Subcutaneous abdominal adipose tissue (tissue), 5 donors: ENCODE data around the gene CDKAL1.
"Not testable (repeated sequence)": the region's sequence is repeated elsewhere in the genome, so short reads cannot be mapped to it uniquely, and the experiment has no call there.

Source experiments
- H3K27ac ChIP-seq: one replicate; pipeline ENCODE4 v1.7.0; 2013; ENCODE audit warnings: low read depth, mild to moderate bottlenecking, inconsistent platforms, low read length, moderate library complexity
- H3K27me3 ChIP-seq, 5 donors: one replicate each; pipeline ENCODE4 v1.7.0; 2013; ENCODE audit warnings: low read length in 5 of 5, inconsistent platforms in 1 of 5; ENCODE audit not compliant: control insufficient read depth in 5 of 5, insufficient read depth in 4 of 5
- H3K36me3 ChIP-seq, 5 donors: one replicate each; pipeline ENCODE4 v1.7.0; 2013; ENCODE audit warnings: low read length in 5 of 5; ENCODE audit not compliant: control insufficient read depth in 5 of 5, insufficient read depth in 5 of 5
- H3K4me1 ChIP-seq, 5 donors: one replicate each; pipeline ENCODE4 v1.7.0; 2013; ENCODE audit warnings: low read length in 5 of 5, mild to moderate bottlenecking in 3 of 5, moderate library complexity in 1 of 5; ENCODE audit not compliant: control insufficient read depth in 5 of 5, insufficient read depth in 5 of 5
- H3K4me3 ChIP-seq, 5 donors: one replicate each; pipeline ENCODE4 v1.7.0; 2013; ENCODE audit warnings: low read length in 5 of 5, low read depth in 1 of 5
- H3K9ac ChIP-seq, 5 donors: one replicate each; pipeline ENCODE4 v1.7.0; 2013; ENCODE audit warnings: low read length in 5 of 5, mild to moderate bottlenecking in 4 of 5, moderate library complexity in 3 of 5
- H3K9me3 ChIP-seq, 5 donors: one replicate each; pipeline ENCODE4 v1.7.0; 2013; ENCODE audit warnings: low read length in 5 of 5; ENCODE audit not compliant: control insufficient read depth in 5 of 5
- donor health status: healthy.
- donor health status: healthy.
- donor health status: healthy.
- donor health status: healthy.
- donor health status: healthy.

Gene CDKAL1

DNA sequence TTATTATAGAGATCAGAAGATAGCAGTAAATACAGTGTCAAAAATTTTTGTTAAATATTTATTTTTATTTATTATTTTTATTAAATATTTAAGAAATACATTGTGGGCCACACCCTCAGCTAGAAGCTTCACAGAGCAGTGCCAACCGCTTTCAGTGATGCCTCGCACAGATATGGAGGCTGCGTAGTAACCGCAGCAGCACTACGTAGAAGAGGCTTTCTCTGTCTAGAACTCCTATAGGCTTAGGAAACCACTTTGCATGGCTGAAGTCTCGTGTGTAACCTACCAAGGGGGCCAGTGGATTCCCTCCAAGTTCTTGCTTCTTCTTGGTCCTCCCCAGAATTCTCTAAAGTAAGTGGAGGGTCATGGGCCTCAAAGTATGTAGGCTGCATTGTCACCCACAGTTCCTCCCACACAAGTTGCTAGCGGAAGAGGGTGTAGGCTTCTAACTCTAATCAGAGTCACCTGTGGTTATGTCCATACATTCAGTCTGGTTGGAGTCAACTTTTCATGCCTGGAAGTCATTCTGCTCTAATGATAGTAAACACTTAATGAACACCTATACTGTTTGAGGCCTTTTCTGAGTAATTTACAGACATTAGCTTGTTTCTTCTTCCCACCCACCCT, 285.6 kb downstream of the CDKAL1 start:
- no peaks in the 10 kb centered on the region for H3K27me3 ChIP-seq
- H3K4me3 ChIP-seq: no peak overlapping the region
- peaks cover 0 to 3% (median 0%) of the 10 kb centered on the region in 5 donors for H3K36me3 ChIP-seq
- H3K27ac ChIP-seq: no peak overlapping the region
- peaks cover 0 to 5% (median 0%) of the 10 kb centered on the region in 5 donors for H3K4me1 ChIP-seq
- peaks cover 0 to 4% (median 0%) of the 10 kb centered on the region in 5 donors for H3K9me3 ChIP-seq
- H3K9ac ChIP-seq: no peak overlapping the region

DNA sequence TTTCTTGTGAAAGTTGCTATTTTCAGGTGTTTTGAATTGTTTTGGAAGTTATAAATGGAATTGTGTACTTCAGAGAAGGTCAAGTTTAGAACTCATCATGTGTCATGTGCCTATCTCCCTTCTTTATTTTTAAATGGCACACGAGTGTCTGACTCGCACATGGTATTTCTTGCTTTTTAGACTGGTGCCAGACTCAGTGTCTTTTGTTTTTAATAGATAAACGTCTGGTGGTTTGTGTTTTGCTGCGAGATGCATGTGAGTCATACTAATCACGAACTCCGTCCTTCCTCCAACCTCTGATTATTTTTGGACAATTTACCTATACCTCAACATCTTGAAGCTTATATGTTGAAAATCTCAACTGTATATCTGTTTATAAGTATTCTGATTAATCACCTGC, 292.1 kb downstream of the CDKAL1 start:
- H3K27ac ChIP-seq: no peak overlapping the region
- no peaks in the 10 kb centered on the region for H3K36me3 ChIP-seq
- peaks cover 0 to 4% (median 0%) of the 10 kb centered on the region in 5 donors for H3K9me3 ChIP-seq
- no peak overlapping the region for H3K4me3 ChIP-seq
- no peak overlapping the region for H3K9ac ChIP-seq
- H3K27me3 ChIP-seq: no peaks in the 10 kb centered on the region
- H3K4me1 ChIP-seq: peaks cover 0 to 7% (median 0%) of the 10 kb centered on the region in 5 donors

DNA sequence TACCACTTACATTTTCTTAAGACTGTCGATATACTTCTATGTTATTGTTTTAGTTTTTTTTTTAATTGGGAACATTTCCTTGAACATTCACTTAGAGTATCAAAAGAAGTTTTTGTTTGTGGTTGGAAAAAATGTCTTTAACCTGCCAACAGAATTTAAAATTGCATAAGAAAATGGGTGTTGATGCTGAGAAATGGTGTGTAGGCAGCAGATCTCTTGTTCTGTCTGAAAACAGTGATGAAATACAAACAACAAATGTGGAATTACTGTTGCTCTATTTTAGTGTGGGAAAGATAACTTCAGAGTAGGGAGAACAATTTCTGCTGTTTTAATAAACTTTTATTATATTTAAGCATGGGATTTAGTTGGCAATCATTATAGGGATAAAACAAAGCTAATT, 293.5 kb downstream of the CDKAL1 start:
- H3K27me3 ChIP-seq: no peaks in the 10 kb centered on the region
- no peak overlapping the region for H3K9ac ChIP-seq
- H3K36me3 ChIP-seq: no peaks in the 10 kb centered on the region
- peaks cover 0 to 7% (median 0%) of the 10 kb centered on the region in 5 donors for H3K4me1 ChIP-seq
- H3K4me3 ChIP-seq: no peak overlapping the region
- no peak overlapping the region for H3K27ac ChIP-seq
- peaks cover 0 to 4% (median 0%) of the 10 kb centered on the region in 5 donors for H3K9me3 ChIP-seq

DNA sequence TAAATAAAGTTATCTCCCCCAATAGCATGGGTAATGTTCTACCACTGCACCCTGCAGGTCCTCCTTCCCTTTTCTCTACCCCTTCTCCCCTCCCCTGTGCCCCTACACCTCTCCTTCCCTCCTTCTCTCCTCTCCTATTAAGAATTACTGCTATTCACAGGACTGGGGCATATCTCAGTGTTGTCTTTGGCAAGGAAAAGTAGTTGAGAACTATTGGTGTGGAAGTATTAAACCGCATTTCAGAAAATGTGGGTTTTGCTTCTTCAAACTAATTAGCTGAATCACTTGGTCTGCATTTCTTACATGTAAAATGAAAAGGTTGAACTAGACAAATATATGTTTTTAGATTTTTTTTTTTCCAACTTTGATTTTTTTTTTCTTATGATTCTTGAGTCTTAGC, 296.3 kb downstream of the CDKAL1 start:
- H3K27me3 ChIP-seq: no peaks in the 10 kb centered on the region
- no peak overlapping the region for H3K27ac ChIP-seq
- no peaks in the 10 kb centered on the region for H3K36me3 ChIP-seq
- H3K9ac ChIP-seq: no peak overlapping the region
- H3K4me3 ChIP-seq: no peak overlapping the region
- no peaks in the 10 kb centered on the region for H3K9me3 ChIP-seq
- H3K4me1 ChIP-seq: peaks cover 0 to 7% (median 0%) of the 10 kb centered on the region in 5 donors

DNA sequence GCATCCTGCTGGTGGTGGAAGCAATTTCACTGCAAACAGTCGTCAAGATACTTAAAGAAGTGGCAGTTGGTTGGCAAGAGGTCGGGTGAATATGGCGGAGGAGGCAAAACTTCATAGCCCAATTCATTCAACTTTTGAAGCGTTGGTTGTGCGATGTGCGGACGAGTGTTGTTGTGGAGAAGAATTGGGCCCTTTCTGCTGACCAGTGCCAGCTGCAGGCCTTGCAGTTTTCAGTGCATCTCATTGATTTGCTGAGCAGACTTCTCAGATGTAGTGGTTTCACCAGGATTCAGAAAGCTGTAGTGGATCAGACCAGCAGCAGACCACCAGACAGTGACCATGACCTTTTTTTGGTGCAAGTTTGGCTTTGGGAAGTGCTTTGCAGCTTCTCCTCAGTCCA, 297.0 kb downstream of the CDKAL1 start:
- not testable (repeated sequence) for H3K9me3 ChIP-seq, H3K4me3 ChIP-seq, H3K36me3 ChIP-seq, H3K4me1 ChIP-seq, H3K27ac ChIP-seq, H3K27me3 ChIP-seq, H3K9ac ChIP-seq

DNA sequence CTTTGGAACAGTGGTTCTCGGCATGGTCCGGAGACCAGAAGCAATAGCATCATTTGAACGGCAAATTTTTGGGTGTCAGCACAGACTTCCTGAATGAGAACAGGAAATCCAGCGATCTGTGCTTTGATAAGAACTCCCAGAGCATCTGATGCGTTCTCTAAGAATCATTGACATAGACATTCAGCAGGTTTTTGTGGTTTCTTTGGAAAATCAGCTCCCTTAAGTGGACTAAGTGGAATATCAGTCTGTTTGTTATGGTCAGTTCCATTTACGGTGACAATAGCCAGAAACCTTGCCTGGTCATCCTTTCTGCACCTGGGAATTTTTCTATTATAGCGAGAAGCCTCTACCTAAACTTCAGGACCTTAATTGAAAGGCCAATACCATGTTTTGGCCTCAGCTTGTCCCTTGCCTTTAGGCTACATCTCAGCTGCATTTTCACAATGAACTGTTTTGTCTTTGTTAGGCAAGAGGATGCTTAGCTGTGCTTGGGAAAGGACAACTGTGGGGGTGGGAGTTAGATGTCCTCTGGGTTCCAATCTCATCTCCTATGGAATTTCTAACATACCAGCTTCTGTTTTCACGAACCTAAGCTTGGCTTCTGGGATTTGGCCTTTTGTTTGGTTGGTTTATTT, 299.7 kb downstream of the CDKAL1 start:
- H3K4me1 ChIP-seq: no peaks in the 10 kb centered on the region
- H3K36me3 ChIP-seq: no peaks in the 10 kb centered on the region
- no peak overlapping the region for H3K4me3 ChIP-seq
- H3K27ac ChIP-seq: no peak overlapping the region
- H3K27me3 ChIP-seq: no peaks in the 10 kb centered on the region
- no peaks in the 10 kb centered on the region for H3K9me3 ChIP-seq
- H3K9ac ChIP-seq: no peak overlapping the region

DNA sequence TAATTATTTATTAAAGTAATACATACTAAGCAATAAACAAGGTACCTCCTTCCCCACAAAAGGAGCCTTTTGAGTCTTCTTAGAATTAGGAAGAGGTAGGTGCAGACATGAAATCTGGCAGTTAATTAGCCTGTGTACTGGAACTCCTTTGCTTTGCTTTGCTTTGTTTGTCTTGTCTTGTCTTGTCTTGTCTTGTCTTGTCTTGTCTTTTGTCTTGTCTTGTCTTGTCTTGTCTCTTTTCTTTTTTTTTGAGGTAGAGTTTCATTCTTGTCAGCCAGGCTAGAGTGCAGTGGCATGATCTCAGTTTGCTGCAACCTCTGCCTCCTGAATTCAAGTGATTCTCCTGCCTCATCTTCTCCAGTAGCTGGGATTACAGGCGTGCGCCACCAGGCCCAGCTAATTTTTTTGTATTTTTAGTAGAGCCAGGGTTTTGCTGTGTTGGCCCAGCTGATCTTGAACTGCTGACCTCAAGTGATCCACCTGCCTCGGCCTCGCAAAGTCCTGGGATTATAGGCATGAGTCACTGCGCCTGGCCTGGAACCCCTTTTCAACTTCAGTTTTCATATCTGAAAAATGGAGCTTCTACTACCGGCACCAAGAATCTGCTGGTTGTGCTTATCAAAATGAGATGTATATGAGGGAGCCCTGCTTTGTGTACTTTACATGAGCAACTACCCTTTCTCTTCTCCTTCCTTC, 301.2 kb downstream of the CDKAL1 start:
- no peaks in the 10 kb centered on the region for H3K9me3 ChIP-seq
- H3K36me3 ChIP-seq: no peaks in the 10 kb centered on the region
- H3K27ac ChIP-seq: no peak overlapping the region
- H3K4me1 ChIP-seq: no peaks in the 10 kb centered on the region
- no peaks in the 10 kb centered on the region for H3K27me3 ChIP-seq
- no peak overlapping the region for H3K9ac ChIP-seq
- H3K4me3 ChIP-seq: no peak overlapping the region

DNA sequence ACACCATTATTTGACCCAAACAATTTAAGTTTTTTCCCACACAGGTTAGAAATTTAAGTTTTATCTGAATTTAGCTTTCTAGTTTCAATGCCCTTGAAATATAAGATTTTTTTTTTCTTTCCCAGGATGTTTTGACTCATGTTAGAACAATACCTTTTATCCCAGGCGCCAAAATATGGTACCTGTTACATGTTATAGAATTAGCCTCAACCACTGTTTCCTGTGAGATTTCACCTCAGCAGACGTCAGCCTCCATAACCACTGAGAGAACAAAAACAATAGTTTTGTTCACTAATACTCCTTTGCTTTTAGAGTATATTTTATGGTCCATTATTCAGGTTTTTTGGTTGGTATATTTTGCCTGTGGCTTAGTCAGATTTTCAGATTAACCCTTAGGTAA, 302.9 kb downstream of the CDKAL1 start:
- Histone ChIP-seq H3K36me3 (no peaks in the 10 kb centered on the region), H3K27me3 (no peaks in the 10 kb centered on the region), H3K4me1 (no peaks in the 10 kb centered on the region), H3K27ac (no peak overlapping the region), H3K9ac (no peak overlapping the region), H3K4me3 (no peak overlapping the region), H3K9me3 (no peaks in the 10 kb centered on the region)

DNA sequence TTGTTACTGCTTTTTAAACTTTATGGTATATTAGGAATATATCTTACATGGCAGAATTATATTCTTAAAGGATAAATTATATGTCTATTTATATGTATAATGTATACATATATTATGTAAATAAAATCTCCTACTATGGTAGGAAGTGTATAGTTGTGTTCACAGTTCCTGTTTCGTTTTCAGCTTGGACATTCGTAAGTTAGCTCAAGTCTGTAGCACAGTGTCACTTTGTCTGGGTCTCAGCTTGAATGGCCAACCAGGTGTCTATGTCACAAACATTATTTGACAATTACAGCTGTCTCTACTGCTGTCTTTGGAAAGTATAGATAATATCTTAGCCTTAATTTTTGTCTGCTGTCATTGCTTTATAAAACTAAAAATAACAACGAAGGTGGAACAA, 303.9 kb downstream of the CDKAL1 start:
- no peaks in the 10 kb centered on the region for H3K36me3 ChIP-seq
- H3K27ac ChIP-seq: no peak overlapping the region
- H3K4me3 ChIP-seq: no peak overlapping the region
- no peak overlapping the region for H3K9ac ChIP-seq
- no peaks in the 10 kb centered on the region for H3K4me1 ChIP-seq
- H3K9me3 ChIP-seq: no peaks in the 10 kb centered on the region
- no peaks in the 10 kb centered on the region for H3K27me3 ChIP-seq

DNA sequence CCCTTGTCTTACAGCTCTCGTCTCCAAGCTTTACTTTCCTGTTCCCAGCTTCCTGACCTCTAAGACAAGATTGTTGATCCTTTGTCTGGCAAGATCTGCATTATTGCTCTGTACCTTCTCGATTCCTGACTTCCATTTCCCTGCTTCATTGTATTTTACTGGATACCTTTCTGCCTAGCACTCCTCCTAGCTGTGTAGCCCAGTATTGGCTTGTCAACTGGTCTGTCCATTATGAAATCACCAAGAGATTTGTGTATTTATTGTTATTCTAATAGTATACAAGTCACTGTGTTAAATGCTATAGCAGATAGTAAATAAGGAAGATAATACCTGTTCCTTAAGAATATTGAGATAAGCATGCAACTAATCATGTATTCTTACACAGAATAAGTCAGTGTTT, 305.4 kb downstream of the CDKAL1 start:
- Histone ChIP-seq H3K4me3 (no peak overlapping the region), H3K9ac (no peak overlapping the region), H3K9me3 (no peaks in the 10 kb centered on the region)

More for the DNA sequence above, 305.4 kb downstream of the CDKAL1 start:
- no peaks in the 10 kb centered on the region for H3K36me3 ChIP-seq
- no peaks in the 10 kb centered on the region for H3K4me1 ChIP-seq
- H3K27me3 ChIP-seq: no peaks in the 10 kb centered on the region
- H3K27ac ChIP-seq: no peak overlapping the region
